Frontal cortex (tissue), 4 donors: Measurements from ENCODE around the gene GMCL2. TPM values are rescaled to one million over a fixed set of nuclear protein-coding genes. Genes with fewer than 3 reads are reported as not detected.
A peak's percentile ranks its signal among the peaks of the same experiment; 100 is the strongest.
"Not testable (repeated sequence)": the region's sequence is repeated elsewhere in the genome, so short reads cannot be mapped to it uniquely, and the experiment has no call there.

Experiments
- DNase-seq, 2 donors: peaks; one replicate each; pipeline ENCODE4 v3.0.0; 2012; ENCODE audit warnings: low spot score in 2 of 2
- FAIRE-seq: peaks from 2 replicates; lab custom pipeline; 2012; peaks lifted over from hg19 to GRCh38; lab: Jason Lieb, UNC
- total RNA-seq: library from RNA; depleted of rRNA; stranded (reverse); fragments of >200 nt; gene quantifications from one replicate; pipeline ENCODE4 v1.2.3, GENCODE V29; 2014
- donor health status: control.
- donor health status: control.
- donor health status: control.

The GMCL2 gene, protein sequence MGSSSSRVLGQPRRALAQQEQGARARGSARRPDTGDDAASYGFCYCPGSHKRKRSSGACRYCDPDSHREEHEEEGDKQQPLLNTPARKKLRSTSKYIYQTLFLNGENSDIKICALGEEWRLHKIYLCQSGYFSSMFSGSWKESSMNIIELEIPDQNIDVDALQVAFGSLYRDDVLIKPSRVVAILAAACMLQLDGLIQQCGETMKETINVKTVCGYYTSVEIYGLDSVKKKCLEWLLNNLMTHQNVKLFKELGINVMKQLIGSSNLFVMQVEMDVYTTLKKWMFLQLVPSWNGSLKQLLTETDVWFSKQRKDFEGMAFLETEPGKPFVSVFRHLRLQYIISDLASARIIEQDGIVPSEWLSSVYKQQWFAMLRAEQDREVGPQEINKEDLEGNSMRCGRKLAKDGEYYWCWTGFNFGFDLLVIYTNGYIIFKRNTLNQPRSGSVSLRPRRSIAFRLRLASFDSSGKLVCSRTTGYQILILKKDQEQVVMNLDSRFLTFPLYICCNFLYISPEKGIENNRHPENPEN
- total RNA-seq: not detected

DNA sequence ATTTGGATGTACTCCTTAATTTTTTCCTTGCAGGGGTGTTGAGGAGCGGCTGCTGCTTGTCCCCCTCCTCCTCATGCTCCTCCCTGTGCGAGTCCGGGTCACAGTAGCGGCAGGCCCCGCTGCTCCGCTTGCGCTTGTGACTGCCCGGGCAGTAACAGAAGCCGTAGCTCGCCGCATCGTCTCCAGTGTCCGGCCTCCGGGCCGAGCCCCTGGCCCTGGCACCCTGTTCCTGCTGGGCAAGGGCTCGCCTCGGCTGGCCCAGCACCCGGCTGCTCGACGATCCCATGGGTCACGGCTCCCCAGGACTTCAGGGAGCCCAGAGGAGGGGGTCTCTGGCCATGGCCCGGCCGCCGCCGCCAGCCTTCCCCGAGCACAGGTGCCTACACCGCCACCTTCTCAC, at the start of gene GMCL2:
TSS of gene GMCL2 (minus strand) at position 358 of the 400 bp plus-strand sequence. CDS start at position 286, 72 bp downstream.
- no peak for DNase-seq
- no peak for FAIRE-seq

DNA sequence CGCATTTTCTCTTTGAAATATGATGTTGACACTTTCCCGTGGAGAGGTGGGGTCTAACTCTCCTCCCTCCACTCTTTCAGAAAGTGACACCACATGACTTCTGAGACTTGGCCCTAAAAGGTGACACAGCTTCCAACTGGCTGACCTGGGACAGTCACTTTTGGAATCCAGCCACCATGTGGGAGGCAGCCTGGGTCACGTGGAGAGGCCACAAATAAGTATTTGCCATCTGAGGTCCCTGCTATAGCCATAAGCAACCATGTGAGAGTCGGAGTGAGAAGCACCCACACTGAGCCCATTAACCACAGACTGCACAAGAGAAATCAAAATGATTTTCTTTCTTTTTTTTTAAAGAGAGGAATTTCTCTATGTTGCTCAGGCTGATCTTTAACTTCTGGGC, 49.5 kb upstream of the GMCL2 start:
- DNase-seq: no peak
- no peak for FAIRE-seq

DNA sequence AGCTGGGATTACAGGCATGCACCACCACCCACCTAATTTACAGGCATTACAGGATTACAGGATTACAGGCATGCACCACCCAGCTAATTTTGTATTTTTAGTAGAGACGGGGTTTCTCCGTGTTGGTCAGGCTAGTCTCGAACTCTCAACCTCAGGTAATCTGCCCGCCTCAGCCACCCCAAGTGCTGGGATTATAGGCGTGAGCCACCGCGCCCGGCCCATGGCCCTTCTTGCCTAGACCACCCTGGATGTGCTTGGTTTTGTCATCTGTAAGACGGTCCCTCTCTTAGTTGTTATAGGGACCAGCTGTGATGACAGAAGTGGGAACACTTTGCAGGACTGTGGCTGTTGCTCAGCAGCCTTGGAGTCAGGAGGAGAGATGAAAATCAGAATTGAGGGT, 49.0 kb upstream of the GMCL2 start:
- FAIRE-seq: no peak
- DNase-seq: no peak

DNA sequence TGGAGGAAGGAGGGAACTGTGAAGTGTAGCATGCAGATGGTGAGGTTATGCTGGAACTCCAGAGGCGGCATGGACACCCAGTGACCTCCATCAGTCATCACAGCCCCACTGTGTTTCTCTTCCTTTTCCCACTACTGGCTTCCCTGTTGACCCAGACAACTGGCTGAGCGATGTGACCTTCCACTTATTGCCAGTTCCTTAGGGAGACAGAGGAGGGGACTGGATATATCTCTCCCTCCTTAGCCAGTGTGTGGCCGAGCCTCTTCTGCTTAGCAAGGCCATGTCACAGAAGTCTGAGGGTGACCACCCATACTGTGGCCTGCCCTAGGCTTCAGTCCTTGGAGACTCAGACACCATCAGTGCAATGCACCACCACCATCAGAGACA, 48.4 kb upstream of the GMCL2 start:
- DNase-seq (no peak), FAIRE-seq (no peak)

DNA sequence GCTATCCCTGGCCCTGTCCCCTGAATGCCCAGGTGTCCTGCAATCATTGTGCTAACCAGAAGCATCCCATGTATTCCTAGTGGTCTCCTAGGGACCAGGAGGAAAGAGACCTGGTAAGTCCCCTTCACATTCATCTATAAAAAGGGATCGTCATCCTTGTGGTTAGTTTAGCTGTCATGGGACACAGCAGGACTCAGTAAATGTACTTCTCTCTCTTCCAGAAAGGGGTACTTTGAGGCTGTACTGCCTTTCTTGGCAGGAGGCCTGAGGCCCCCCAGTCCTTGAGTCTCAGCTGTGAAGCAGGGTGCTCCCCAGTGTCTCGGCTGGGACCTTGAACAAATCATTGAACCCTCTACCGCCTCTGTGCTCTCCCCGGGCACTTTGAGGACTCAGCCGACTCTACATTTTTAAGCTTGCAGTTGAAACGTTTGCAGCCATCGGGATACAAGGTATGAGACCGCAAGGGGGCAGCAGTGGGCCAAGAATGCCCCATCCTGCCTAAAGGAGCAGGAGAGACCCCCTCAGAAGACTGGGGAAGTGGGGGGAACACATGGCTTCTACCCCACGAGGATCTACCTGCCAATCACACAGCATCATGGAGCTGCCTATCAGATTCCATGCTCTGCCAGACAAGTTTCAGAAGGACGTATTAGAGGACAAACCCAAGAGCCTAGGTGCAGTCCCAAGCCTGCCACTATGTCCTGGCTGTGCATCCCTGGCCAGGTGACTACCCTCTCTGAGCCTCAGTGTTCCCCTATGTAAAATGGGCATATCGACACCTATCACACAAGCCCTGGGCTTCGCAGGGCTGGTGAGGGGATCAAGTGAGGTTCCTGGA, 47.8 kb upstream of the GMCL2 start:
- DNase-seq (peak; percentile 67 to 77), FAIRE-seq (no peak)

DNA sequence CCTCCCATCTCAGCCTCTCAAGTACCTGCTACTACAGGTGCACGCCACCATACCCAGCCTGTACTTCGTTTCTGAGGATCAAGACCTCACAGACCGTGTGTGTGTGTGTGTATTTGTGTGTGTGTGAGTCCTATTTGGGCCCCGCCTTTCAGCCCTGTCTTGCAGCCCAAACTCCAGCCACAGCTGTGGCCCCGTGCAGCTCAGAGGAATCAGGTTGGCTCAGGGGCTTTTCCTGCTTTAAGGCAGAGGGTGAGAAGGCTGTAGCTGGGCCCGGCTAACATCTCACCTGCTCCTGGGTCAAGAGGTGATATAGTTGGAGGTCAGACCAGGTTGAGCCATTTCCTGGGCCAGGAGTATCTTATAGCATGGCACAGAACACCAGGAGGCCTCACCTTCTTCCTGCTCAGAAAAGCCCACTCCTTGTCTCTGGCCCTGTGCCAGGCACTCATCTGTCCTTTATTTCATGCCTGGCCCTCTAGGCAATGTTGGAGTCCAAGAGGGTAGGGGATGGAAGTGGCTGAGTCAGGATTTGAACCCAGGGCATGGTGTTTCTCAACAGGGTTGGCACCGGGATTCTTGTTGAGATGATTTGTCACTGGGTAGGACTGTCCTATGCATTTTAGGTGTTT, 47.1 kb upstream of the GMCL2 start:
- DNase-seq (no peak), FAIRE-seq (no peak)

DNA sequence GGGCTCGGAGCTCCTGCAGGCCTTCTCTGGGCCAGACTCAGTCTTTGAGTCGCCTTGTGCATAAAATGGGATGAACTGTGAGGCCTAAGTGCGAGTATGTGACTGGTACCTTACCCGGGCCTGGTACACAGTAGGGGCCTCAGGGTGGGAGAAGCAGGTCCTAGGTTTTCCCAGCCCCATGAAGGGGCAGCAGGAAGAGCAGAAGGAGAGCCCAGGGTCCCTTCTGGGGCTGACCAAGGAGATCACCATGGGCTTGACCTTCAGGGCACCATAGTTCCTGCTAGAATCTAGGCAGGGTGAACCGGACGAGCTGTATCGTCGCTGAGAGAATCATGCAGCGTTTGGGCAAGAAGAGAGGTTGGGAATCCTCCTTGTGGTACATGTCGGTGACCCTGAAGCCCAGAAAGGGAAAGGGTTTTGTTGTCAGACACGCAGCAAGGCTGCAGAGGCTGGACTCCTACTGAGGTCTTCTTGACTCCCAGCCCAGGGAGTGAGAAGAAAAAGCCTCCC, 45.8 kb upstream of the GMCL2 start:
- FAIRE-seq: no peak
- DNase-seq: no peak

DNA sequence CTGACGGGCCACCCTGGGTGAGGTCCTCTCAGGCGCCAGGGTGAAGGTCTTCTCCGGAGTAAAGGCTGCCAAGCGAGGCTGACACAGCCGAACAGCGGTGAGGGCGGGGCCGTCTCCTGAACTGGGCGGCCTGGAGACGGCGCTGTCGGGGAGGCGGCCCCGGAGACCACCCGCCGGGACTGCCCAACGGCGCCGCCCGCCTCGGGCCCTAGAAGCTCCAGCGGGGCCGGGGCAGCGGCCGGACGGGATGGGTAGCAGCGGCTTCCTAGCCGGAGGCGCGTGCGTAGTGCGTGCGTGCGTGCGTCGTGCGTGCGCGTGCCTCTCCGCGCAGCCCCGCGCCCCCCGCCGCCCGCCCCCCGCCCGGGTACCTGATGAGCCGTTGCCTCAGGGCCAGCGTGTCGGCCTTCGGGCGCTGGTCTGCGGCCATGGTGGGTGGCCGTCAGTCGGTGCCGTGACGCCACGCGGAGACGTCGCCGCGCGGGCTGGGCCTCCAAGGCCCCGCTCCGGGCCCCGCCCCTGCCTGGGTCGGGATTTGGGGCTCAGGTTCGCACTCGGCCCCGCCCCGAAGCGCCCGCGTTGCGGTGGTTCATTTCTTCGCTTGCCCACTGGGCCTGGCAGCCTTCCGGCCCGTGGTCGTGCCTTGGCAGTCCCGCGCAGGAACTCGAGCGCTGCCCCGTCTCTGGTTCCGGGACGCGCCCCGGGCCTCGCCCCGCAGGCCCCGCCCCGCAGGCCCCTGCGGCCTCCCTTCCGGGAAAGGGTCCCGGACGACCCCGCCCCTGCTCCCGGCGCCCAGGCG, 45.2 kb upstream of the GMCL2 start, which contains the start of gene PHYKPL:
TSS of gene PHYKPL (minus strand) at position 679 of the 796 bp plus-strand sequence. CDS start at position 427, 252 bp downstream.
- DNase-seq (peak; percentile 77 to 81), FAIRE-seq (no peak)

DNA sequence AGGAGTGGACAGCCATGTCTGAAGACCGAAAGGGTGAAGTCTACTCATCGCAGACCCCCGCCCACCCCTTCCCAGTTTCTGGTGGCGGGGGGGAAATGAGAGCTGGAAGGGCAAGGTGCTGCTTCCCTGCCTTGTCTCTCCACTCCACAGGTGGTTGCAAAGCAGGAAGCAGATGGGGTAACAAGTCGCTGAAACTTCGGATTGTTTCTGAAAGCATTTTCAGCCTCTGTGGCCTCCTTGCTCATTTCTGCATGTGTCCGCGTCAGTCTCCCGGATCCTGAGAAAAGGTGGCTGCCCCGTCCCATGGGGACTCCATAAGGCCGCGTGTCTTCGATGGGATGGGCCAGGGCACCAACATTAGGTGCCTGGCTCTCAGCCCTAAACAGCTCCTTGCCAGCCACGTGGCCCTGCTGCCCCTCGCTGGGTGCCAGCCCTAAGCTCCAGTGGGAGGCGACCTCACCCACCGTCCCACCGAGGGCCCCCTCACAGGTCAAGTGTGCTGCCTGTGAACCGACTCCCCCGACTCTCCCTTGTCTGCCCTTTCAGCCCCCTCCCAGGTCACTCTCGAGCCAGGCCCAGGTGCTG, 44.5 kb upstream of the GMCL2 start:
- DNase-seq: no peak
- no peak for FAIRE-seq

DNA sequence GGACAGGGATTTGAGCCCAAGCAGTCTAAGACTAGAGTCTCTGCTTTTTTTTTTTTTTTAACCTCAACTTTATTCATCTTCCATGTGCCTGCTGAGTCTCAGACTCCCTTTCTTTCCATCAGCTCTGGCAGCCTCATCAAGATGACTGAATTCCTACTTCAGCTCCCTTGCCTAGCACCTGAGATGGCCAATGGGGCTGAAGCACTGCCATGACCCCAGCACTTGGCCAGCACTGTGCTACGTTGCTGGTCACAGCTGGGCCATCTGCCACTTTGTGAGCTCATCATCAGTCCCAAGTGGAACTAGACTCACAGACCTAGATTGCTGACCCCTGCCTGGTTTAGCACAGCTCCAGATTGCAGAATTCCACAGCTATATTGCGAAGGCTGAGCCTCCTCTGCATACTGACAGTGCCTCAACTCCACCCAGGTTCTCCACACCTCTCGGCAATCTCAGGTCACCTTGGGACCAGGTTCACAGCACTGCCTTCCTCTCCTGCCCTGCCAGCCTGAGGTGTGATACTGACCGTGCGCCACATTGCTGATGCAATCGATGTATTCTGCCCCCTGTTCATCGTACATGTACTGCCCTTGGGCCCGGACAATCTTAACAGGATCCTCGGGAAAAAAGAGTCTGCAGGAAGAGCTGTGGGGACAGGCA, 43.8 kb upstream of the GMCL2 start:
- FAIRE-seq (no peak), DNase-seq (no peak)

DNA sequence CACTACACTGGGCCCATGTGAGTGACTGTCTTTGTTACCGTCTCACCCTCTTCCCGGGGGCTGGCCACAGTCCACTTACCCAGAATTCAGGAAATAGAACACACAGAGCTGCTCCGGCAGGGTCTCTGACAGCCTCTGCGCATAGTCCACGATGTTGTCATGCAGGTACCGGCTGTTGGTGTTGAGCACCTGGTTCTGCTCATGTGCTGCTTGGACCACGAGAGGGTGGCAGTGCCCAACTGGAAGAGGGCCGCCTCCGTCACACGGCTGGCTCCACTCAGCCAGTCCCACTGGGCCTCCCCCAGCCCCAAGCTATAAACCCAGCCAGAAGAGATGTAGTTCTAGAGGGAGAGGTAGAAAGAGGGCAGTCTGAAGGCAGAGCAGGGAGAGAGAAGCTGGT, 42.7 kb upstream of the GMCL2 start:
- DNase-seq (no peak), FAIRE-seq (no peak)

DNA sequence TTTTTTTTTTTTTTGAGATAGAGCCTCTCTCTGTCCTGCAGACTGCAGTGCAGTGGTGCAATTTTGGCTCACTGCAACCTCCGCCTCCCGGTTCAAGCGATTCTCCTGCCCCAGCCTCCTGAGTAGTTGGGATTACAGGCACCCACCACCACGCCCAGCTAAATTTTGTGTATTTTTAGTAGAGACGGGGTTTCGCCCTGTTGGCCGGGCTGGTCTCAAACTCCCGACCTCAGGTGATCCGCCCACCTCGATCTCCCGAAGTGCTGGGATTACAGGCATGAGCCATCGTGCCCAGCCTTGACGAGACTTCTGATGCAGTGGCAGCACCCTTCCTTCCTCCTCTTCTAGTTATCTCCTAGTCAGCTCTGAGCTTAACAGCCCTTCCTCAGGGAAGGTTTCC, 41.9 kb upstream of the GMCL2 start:
- not testable (repeated sequence) for DNase-seq, FAIRE-seq

DNA sequence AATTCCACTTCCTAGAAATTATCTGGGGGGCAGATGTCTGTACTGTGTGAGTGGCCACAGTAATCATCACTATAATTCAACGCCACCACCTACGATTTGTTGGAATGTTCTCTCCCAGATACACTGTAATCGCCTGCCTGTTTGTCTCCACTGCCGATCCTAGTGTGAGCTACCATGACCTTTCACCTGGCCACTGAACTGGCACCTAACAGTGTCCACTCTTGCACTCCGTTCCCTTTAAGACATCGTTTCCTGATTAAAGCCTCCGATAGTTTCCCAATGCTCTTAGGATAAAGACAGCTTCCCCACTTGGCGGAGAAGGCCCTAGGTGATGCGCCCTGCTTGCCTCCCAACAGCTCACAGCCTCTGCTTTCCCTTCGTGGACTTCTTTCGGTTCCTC, 41.4 kb upstream of the GMCL2 start:
- DNase-seq (no peak), FAIRE-seq (no peak)

DNA sequence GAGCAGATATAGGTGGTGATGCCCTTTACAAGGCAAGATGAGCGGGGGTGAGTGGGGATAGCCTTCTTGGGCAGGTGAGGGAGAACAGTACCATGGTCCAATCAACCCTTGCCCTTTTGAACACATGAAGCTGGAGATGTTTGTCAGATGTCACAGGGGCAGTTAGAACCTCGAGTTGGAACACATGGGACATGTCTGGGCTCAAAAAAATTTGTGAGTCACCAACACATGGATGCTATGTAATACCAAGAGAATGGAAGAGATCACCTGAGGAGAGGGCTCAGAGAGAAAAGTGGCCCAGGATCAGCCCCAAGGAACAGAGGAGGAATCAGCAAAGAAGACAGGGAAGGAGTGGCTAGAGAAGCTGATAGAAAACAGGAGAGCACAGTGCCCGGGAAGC, 40.8 kb upstream of the GMCL2 start:
- DNase-seq (no peak), FAIRE-seq (no peak)

DNA sequence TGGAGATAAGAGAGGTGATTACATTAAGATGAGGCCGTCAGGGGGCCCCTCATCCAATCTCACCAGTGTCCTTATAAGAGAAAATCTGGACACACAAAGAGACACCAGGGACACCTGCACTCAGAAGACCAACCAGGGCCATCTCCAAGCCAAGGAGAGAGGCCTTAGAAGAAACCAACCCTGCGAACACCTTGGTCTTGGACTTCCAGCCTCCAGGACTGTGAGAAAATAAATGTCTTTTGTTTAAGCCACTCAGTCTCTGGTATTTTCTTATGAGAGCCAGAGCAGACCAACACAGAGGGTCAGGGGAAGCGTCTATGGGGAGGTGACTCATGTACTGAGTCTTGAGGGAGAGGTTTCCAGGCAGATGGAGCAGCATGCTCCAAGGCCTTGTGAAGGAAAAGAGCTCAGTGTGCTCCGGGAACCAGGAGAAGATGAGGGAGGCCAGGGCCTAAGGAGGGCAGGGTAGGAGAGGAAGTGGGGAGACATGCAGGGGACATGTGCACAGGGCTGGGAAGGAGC, 40.0 kb upstream of the GMCL2 start:
- FAIRE-seq: no peak
- DNase-seq: no peak

DNA sequence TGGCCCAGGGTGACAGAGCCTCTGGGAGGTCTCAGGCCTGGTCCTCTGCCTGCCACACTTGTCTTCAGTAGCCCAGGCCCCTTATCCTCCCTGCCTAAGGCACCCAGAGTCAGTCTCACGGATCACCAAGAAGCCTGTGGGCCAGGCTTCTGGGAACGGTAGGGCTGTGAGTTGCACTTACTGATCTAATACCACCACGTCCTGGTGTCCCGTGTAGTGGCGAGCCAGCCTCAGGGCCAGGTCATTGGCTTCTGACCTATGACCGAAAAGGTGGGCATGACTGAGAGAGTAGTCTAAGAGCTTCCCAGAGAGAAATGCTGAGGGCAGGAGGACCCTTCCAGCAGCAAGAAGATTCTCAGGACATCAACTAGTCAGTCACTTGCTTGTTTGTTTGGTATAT, 38.0 kb upstream of the GMCL2 start:
- FAIRE-seq (no peak), DNase-seq (no peak)

DNA sequence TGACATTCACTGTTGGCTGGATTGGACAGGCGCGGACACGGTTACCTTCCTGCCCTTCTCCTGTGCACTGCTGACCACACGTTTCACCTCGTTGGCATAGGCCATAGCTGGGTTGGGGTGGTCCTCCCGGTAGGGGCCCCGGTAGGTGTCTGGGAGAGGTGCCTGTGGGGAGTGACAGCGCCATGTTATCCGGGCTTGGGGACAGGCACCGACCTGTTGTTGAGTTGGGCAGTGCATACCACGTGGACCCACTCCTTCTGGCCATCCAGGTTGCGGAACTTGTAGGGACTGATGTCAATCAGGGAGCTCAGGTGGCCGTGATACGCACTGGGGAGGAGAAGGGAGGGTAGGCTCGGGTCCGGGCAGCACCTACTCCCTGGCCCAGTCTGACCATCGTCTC, 37.2 kb upstream of the GMCL2 start:
- DNase-seq (no peak), FAIRE-seq (no peak)

DNA sequence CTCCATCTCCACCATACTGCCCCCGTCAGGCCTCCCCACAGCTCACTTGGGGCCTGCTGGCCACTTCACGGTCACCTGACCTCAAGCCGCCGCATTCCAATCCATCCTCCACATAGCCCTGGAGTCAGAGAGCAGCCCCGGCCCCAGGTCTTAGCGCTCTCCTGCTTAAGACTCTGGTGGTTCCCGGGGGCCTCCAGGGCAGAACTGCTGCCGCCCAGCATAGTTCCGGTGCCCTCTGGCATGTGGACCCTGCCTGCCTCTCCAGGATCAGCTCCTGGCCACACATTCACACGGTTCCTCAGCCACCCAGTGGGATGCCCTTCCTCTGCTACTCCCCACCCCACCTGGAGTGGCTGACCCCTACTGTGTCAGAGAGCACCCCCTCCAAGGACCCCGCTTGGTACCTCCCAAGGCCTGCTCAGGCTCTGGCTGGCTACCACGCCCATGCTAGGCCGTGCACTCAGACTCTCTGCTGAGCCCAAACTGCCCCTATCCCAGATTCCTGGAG, 36.7 kb upstream of the GMCL2 start:
- FAIRE-seq (no peak), DNase-seq (no peak)
